Natural killer cell treated with Interleukin-12 subunit alpha and Interleukin-12 subunit beta and Interleukin-15 and Interleukin-18, amount 100 ng/mL, for 72 hours (primary cell): ENCODE results near the gene MTG1. TPM values are rescaled to one million over a fixed set of nuclear protein-coding genes. Genes with fewer than 3 reads are reported as not detected.

Experiments
- ATAC-seq, 2 donors: fragments of 150-1000 bp; cut with Tn5 transposase in 1 of 2; sonication (Bioruptor Pico), chemical (Tn5 transposase) in 1 of 2; 2 replicates each; pipeline ENCODE4 v1.10.0; 2021
- DNase-seq: peaks from one replicate; pipeline ENCODE4 v3.0.0; 2022; ENCODE audit warnings: low spot score
- H3K27ac Mint-ChIP-seq, 2 donors: 1 replicate in 1 of 2; 2 replicates in 1 of 2; pipeline ENCODE4 v1.8.0; 2022; ENCODE audit warnings: mixed read lengths in 2 of 2, mild to moderate bottlenecking in 1 of 2, moderate library complexity in 1 of 2
- H3K27me3 Mint-ChIP-seq, 2 donors: 1 replicate in 1 of 2; 2 replicates in 1 of 2; pipeline ENCODE4 v1.8.0; 2022; ENCODE audit warnings: mixed read lengths in 2 of 2
- H3K36me3 Mint-ChIP-seq: one replicate; pipeline ENCODE4 v1.8.0; 2022; ENCODE audit warnings: mixed read lengths
- H3K4me1 Mint-ChIP-seq, 2 donors: 1 replicate in 1 of 2; 2 replicates in 1 of 2; pipeline ENCODE4 v1.8.0; 2022; ENCODE audit warnings: low read depth in 2 of 2, mixed read lengths in 2 of 2, mild to moderate bottlenecking in 1 of 2
- H3K4me3 Mint-ChIP-seq: one replicate; pipeline ENCODE4 v1.8.0; 2022; ENCODE audit warnings: mixed read lengths
- H3K9me3 Mint-ChIP-seq: 2 replicates; pipeline ENCODE4 v1.8.0; 2022; ENCODE audit warnings: mixed read lengths
- total RNA-seq, 2 donors: library from RNA; stranded (reverse); gene quantifications; one replicate each; pipeline ENCODE4 v1.2.3, GENCODE V29; 2022

The MTG1 gene
- total RNA-seq, 2 donors from 2014 or later: 44.2 to 105 TPM

- Mint-ChIP-seq H3K27ac (peak overlapping the region in 1 of 2 donors; percentile 68), H3K4me1 (peaks cover 17 to 33% of the 10 kb centered on the region in 2 donors), H3K36me3 (peaks cover 23% of the 10 kb centered on the region), H3K27me3 (peaks cover 0 to 3% of the 10 kb centered on the region in 2 donors), H3K9me3 (peaks cover 13% of the 10 kb centered on the region), H3K4me3 (peak overlapping the region; percentile 51)
- DNase-seq (no peak), ATAC-seq (no peak)
Measured at GRCh38 chr10:133442967-133443924, 49.3 kb downstream of the MTG1 start.

GRCh38 chr10:133444342-133445267, 50.6 kb downstream of the MTG1 start:
- H3K36me3 Mint-ChIP-seq: peaks cover 36% of the 10 kb centered on the region
- ATAC-seq (no peak), DNase-seq (no peak)
- no peak overlapping the region for H3K27ac Mint-ChIP-seq
- H3K9me3 Mint-ChIP-seq: peaks cover 20% of the 10 kb centered on the region
- no peak overlapping the region for H3K4me3 Mint-ChIP-seq
- peaks cover 0 to 3% of the 10 kb centered on the region in 2 donors for H3K27me3 Mint-ChIP-seq
- peaks cover 12 to 21% of the 10 kb centered on the region in 2 donors for H3K4me1 Mint-ChIP-seq

- ATAC-seq: no peak
- H3K27ac Mint-ChIP-seq: no peak overlapping the region
Measured at GRCh38 chr10:133445268-133445732, 51.3 kb downstream of the MTG1 start.

GRCh38 chr10:133445751-133446708, 52.1 kb downstream of the MTG1 start:
- peaks cover 0 to 3% of the 10 kb centered on the region in 2 donors for H3K27me3 Mint-ChIP-seq
- DNase-seq (no peak), ATAC-seq (no peak)
- peaks cover 20% of the 10 kb centered on the region for H3K9me3 Mint-ChIP-seq
- H3K27ac Mint-ChIP-seq: peak overlapping the region in 1 of 2 donors; percentile 9
- H3K4me1 Mint-ChIP-seq: peaks cover 12 to 21% of the 10 kb centered on the region in 2 donors
- H3K36me3 Mint-ChIP-seq: peaks cover 36% of the 10 kb centered on the region
- H3K4me3 Mint-ChIP-seq: no peak overlapping the region

More at GRCh38 chr10:133445268-133445732, 51.3 kb downstream of the MTG1 start:
- peaks cover 0 to 3% of the 10 kb centered on the region in 2 donors for H3K27me3 Mint-ChIP-seq
- H3K4me1 Mint-ChIP-seq: peaks cover 12 to 21% of the 10 kb centered on the region in 2 donors
- H3K4me3 Mint-ChIP-seq: no peak overlapping the region
- DNase-seq: no peak
- peaks cover 36% of the 10 kb centered on the region for H3K36me3 Mint-ChIP-seq
- H3K9me3 Mint-ChIP-seq: peaks cover 20% of the 10 kb centered on the region

- Mint-ChIP-seq H3K4me1 (peaks cover 12 to 20% of the 10 kb centered on the region in 2 donors), H3K9me3 (peaks cover 20% of the 10 kb centered on the region), H3K4me3 (no peak overlapping the region), H3K27me3 (peaks cover 0 to 3% of the 10 kb centered on the region in 2 donors), H3K27ac (peak overlapping the region in 1 of 2 donors; percentile 9), H3K36me3 (peaks cover 36% of the 10 kb centered on the region)
- no peak for DNase-seq
- ATAC-seq: no peak
Measured at GRCh38 chr10:133446979-133447378, 53.0 kb downstream of the MTG1 start.

GRCh38 chr10:133448120-133448519, 54.2 kb downstream of the MTG1 start:
- Mint-ChIP-seq H3K36me3 (peaks cover 36% of the 10 kb centered on the region), H3K4me3 (no peak overlapping the region), H3K27me3 (peaks cover 0 to 3% of the 10 kb centered on the region in 2 donors), H3K27ac (no peak overlapping the region), H3K4me1 (peaks cover 1 to 8% of the 10 kb centered on the region in 2 donors), H3K9me3 (peaks cover 20% of the 10 kb centered on the region)
- DNase-seq: no peak
- no peak for ATAC-seq

GRCh38 chr10:133451346-133451745, 57.4 kb downstream of the MTG1 start:
- ATAC-seq (no peak), DNase-seq (no peak)
- H3K4me3 Mint-ChIP-seq: no peak overlapping the region
- H3K9me3 Mint-ChIP-seq: peaks cover 20% of the 10 kb centered on the region
- no peak overlapping the region for H3K27ac Mint-ChIP-seq
- H3K27me3 Mint-ChIP-seq: no peaks in the 10 kb centered on the region
- peaks cover 0 to 6% of the 10 kb centered on the region in 2 donors for H3K4me1 Mint-ChIP-seq
- H3K36me3 Mint-ChIP-seq: peaks cover 31% of the 10 kb centered on the region

- Mint-ChIP-seq H3K36me3 (peaks cover 21% of the 10 kb centered on the region), H3K27ac (no peak overlapping the region), H3K4me1 (peaks cover 0 to 2% of the 10 kb centered on the region in 2 donors), H3K27me3 (no peaks in the 10 kb centered on the region), H3K9me3 (peaks cover 14% of the 10 kb centered on the region), H3K4me3 (no peak overlapping the region)
- no peak for ATAC-seq
- no peak for DNase-seq
Measured at GRCh38 chr10:133452453-133452852, 58.5 kb downstream of the MTG1 start.

GRCh38 chr10:133453516-133454203, 59.7 kb downstream of the MTG1 start, which contains the start of gene SCART1:
Gene SCART1, plus strand, starts transcription at chr10:133453945. Its CDS starts 53 bp downstream, at chr10:133453998.
- no peaks in the 10 kb centered on the region for H3K27me3 Mint-ChIP-seq
- H3K9me3 Mint-ChIP-seq: peaks cover 5% of the 10 kb centered on the region
- H3K36me3 Mint-ChIP-seq: peaks cover 9% of the 10 kb centered on the region
- no peak within 1 kb of the TSS for H3K4me3 Mint-ChIP-seq
- H3K4me1 Mint-ChIP-seq: peaks cover 0 to 2% of the 10 kb centered on the region in 2 donors
- DNase-seq (no peak), ATAC-seq (peak; percentile 45 to 50)
- no peak within 1 kb of the TSS for H3K27ac Mint-ChIP-seq

GRCh38 chr10:133454204-133454893, 60.4 kb downstream of the MTG1 start:
- no peaks in the 10 kb centered on the region for H3K27me3 Mint-ChIP-seq
- no peak for DNase-seq
- peaks cover 2% of the 10 kb centered on the region for H3K9me3 Mint-ChIP-seq
- H3K4me3 Mint-ChIP-seq: no peak overlapping the region
- H3K36me3 Mint-ChIP-seq: peaks cover 2% of the 10 kb centered on the region
- ATAC-seq: no peak
- H3K4me1 Mint-ChIP-seq: peaks cover 0 to 2% of the 10 kb centered on the region in 2 donors
- H3K27ac Mint-ChIP-seq: no peak overlapping the region

- DNase-seq (no peak), ATAC-seq (no peak)
- Mint-ChIP-seq H3K4me3 (no peak overlapping the region), H3K9me3 (no peaks in the 10 kb centered on the region), H3K27ac (no peak overlapping the region), H3K36me3 (no peaks in the 10 kb centered on the region), H3K4me1 (peaks cover 0 to 2% of the 10 kb centered on the region in 2 donors), H3K27me3 (no peaks in the 10 kb centered on the region)
Measured at GRCh38 chr10:133455196-133455595, 61.2 kb downstream of the MTG1 start.
